GM21515 (cell line): Measurements from ENCODE around the gene ZNF200.
"Not testable (repeated sequence)": the region's sequence is repeated elsewhere in the genome, so short reads cannot be mapped to it uniquely, and the experiment has no call there.

Source experiments
- ATAC-seq: cut with Tn5 transposase; IDR thresholded peaks from one replicate; pipeline ENCODE4 v1.9.1; 2021; ENCODE audit not compliant: unreplicated experiment

Gene ZNF200, protein sequence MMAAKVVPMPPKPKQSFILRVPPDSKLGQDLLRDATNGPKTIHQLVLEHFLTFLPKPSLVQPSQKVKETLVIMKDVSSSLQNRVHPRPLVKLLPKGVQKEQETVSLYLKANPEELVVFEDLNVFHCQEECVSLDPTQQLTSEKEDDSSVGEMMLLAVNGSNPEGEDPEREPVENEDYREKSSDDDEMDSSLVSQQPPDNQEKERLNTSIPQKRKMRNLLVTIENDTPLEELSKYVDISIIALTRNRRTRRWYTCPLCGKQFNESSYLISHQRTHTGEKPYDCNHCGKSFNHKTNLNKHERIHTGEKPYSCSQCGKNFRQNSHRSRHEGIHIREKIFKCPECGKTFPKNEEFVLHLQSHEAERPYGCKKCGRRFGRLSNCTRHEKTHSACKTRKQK

DNA sequence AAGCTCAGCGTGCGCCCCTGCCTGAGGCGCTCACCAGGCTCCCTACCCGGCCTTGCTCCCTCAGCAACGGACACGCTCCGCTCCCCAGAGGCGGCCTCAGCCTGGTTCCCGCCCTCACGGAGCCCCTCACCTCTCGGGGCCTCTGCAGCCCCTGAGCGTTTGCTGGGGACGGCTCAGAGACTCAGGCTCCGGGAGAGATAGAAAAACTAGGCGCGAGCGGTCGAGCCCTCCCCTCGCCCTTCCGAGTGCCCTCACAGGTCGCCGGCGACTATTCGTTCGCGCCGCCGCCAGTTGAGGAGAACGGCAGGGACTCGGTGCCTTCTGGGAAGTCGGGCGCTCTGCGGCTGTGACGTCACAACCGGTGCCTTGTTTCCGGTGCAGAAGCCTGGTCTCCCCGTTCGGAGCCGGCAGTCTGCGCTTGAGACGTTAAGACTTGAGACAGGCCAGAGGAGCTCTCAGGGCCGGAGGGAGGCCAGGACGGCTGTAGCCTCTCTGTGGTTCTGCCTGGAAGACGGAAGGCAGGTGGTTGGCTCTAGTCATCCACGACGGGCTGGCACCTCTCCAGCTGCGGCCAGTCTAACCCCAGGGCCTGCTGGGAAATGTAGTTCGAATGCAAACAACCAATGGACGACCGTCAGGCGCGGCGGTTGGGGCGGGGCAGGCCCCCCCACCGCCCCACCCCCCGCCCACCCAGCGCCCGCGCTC, at the start of gene ZNF200:
Gene ZNF200 (minus strand): TSS at position 302 of the 705 bp plus-strand sequence. CDS start 1,403 bp downstream, outside the sequence.
- ATAC-seq, result peak; percentile 88

GRCh38 chr16:3283543-3284447, 48.8 kb upstream of the ZNF200 start:
- no peak for ATAC-seq

DNA sequence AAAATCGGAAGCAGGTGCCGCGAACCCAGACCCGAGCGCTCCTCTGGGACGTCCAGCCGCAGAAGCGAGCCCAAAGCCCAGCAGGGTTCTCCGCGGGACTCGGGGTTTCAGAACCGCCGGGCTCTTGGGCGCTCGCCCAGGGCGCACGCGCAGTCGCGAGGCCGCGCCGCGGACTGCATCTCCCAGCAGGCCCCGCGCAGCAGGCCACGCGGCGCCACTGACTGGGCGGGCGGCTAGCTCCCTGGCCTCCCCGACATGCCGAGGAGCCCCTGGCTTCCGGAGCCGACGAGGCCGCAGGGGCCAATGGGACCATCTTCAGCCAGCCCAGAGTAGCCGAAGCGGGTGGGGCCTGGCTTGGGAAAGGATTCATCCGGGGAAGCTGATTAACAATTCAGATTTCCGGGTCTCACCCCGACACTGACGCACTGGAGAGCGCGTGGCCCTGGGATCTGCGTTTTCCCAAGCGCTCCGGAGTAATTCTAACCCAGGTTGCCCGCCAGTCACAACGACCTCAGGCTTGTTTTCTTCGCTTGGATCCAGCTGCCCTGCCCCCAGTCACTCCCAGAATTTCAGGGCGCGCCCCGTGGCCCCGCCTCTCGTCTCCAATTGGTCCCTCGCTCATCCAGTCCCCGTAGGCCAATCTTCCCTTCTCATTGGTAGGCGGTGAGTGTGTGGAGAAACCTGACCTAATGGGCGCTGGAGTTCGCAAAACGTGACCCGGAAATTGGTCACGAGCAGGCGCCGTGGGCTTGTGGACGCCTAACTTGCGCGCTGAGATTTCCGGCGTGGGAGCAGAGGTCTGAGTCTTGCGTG, 48.0 kb upstream of the ZNF200 start, which contains the start of gene ZNF263:
Gene ZNF263 (plus strand): TSS at position 762 of the 813 bp plus-strand sequence. CDS start 328 bp downstream, outside the sequence.
- peak; percentile 79 for ATAC-seq

DNA sequence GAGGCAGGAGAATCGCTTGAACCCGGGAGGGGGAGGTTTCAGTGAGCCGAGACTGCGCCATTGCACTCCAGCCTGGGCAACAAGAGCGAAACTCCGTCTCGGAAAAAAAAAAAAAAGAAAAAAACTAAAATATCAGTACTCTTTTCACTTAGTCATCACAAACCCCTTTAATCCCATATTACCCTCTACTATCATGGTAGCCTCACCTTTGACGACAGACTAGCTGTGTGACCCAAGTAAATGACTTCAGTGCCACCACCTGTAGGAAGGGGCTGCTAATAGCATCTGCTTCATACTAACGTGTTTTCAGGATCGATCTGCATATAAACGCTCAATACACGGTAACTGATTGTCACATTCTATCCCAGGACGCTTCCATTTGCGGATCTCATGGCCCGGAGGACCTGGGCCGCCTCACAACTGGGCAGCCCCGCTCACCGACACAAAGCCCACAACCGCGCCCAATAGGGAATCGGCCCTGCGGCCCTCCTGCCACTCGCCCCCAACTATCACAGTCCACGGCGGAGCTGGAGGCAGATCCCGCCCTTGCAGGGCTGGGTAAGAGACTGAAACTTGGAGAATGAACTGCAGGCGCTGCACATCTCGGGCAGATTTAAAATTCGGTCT, 47.3 kb upstream of the ZNF200 start:
- peak; percentile 28 for ATAC-seq

- ATAC-seq, result no peak
Measured at GRCh38 chr16:3281222-3281820, 46.4 kb upstream of the ZNF200 start.

DNA sequence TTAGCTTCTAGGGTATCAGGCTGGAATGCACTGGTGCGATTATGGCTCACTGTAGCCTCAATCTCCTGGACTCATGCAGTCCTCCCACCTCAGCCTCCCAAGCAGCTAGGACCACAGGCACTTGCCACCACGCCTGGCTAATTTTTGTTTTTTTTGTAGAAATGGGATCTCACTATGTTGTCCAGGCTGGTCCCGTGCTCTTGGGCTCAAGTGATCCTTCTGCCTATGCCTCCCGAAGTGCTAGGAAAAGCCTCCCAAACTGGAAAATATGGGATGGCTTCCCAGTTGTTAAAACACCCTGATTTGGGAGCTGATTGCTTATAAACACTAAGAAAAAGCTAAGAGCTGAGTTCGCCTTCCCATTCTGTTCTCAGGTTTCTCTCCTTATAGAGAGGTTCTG, 41.7 kb upstream of the ZNF200 start:
- no peak for ATAC-seq

GRCh38 chr16:3274947-3275346, 40.0 kb upstream of the ZNF200 start:
- ATAC-seq, result no peak

DNA sequence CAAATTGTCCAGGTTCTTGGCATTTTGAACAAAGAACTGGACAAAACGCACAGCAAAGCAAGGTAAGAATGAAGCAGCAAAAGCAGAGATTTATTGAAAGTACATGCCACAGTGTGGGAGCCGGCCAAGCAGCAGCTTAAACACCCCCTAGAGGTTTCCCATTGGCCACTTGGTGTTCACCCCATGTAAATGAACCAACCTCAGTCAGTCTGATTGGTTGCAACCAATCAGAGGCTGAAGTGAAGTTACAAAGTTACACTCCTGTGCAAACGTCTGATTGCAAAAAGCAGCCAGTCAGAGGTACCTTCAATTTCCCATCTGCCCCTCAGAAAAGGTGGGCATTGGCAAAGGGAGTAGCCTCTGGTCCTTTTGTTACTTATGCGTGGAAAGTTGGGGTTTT, 39.5 kb upstream of the ZNF200 start:
- no peak for ATAC-seq

DNA sequence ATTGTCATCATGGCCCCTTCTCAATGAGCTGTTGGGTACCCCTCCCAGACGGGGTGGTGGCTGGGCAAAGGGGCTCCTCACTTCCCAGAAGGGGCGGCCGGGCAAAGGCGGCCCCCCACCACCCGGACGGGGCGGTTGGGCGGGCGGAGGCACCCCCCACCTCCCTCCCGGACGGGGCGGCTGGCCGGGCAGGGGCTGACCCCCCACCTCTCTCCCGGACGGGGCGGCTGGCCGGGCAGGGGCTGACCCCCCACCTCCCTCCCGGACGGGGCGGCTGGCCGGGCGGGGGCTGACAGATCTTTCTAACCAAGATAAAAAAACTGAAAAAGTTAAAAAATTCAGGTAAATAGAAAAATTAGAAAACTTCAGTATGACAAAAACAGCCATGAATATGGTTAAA, 36.3 kb upstream of the ZNF200 start:
- not testable (repeated sequence) for ATAC-seq

DNA sequence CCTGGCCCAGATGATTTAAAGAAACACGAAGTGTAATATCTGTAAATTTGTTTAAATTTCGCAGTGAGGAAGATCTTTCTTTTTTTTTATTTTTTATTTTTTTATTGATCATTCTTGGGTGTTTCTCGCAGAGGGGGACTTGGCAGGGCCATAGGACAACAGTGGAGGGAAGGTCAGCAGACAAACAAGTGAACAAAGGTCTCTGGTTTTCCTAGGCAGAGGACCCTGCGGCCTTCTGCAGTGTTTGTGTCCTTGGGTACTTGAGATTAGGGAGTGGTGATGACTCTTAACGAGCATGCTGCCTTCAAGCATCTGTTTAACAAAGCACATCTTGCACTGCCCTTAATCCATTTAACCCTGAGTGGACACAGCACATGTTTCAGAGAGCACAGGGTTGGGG, 35.8 kb upstream of the ZNF200 start:
- ATAC-seq, result not testable (repeated sequence)

- no peak for ATAC-seq
Measured at GRCh38 chr16:3268294-3268693, 33.3 kb upstream of the ZNF200 start.

DNA sequence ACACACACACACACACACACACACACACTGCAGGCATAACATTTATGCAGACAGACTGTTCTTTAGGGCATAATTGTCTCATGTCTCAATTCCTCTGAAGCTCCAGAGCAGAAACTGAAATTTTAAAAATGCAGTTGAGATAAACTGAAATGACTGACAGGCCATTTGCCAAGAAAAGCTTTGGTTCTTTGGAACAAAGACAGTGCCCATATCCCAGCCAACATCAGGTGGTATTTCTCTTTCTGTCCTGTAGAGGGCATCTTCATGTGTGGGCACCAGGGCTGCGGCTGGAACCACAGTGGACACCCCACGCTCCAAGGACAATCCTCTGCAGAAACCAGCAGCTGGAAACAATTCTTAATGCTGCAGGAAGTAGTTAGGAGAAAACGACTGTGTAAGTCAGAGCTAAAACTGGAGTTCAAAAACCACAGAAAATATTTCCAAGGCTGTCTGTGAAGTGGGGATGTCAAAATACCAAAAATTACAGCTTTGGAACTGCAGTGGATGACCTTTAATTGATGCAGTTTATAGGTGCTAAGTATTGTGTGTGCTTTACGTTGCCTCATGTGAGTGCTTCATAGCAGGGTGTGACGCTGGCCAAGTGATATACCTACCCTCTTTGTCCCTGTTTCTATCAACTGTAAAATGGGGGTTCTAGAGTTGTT, 32.0 kb upstream of the ZNF200 start:
- ATAC-seq, result no peak

- ATAC-seq, result peak; percentile 79
Measured at GRCh38 chr16:3264137-3265036, 29.4 kb upstream of the ZNF200 start.

DNA sequence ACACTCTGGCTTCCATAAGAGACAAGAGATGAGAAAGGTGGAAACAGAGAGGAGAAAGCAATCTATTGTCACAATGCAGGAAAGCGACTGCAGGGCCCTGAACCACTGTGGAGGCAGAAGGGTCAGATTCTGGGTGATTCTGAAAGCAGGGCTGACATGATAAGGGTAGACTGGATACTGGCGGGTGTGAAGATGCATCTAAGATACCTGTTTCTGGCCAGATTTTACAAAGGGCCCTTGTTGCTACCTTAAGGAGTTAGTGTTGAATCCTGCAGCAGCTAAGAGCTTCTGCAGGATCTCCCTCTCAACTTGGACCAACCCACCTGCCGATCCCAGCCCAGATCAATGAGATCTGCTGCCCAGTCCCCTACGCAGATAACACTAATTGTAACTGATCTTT, 27.6 kb upstream of the ZNF200 start:
- ATAC-seq, result no peak

DNA sequence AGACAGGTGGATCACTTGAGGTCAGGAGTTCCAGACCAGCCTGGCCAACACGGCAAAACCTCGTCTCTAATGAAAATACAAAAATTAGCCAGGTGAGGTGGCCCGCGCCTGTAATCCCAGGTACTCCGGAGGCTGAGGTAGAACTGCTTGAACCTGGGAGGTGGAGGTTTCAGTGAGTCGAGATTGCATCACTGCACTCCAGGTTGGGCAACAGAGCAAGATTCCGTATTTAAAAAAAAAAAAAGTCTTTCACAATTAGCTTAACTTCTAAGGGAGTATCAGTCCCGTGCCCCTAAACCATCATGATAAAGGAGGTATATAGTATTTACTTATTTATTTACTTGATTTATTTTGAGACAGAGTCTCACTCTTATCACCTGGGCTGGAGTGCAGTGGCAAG, 24.9 kb upstream of the ZNF200 start:
- ATAC-seq, result no peak

GRCh38 chr16:3256866-3257465, 22.0 kb upstream of the ZNF200 start:
- no peak for ATAC-seq

GRCh38 chr16:3256146-3256865, 21.3 kb upstream of the ZNF200 start, which contains the start of gene MEFV:
Gene MEFV, minus strand, starts transcription at chr16:3256633. Its CDS starts 46 bp downstream, at chr16:3256587.
- ATAC-seq, result no peak
